T-cell (primary cell): Measurements from ENCODE around the gene TCP11L2. TPM values are rescaled to one million over a fixed set of nuclear protein-coding genes. Genes with fewer than 3 reads are reported as not detected.

Source experiments
- ATAC-seq, 4 experiments: fragments of 200-7000 bp in 3 of 4; fragments of 150-1000 bp in 1 of 4; cut with Tn5 transposase; replicated peaks in 1 of 4; 1 replicate in 3 of 4; 2 replicates in 1 of 4; pipeline ENCODE4 v1.10.0; 2021; ENCODE audit warnings: moderate library complexity in 3 of 4, mild to moderate bottlenecking in 2 of 4, moderate number of reproducible peaks in 1 of 4
- CTCF ChIA-PET, 2 donors: fragments of 300-600 bp; sonication (Branson Sonifier 250); formaldehyde crosslinking; loops; one replicate each; lab custom pipeline; 2022; ENCODE audit warnings: antibody characterized with exemption in 2 of 2; lab: Charles Lee
- POLR2A ChIA-PET, 2 donors: fragments of 300-600 bp; sonication (Branson Sonifier 250); formaldehyde crosslinking; loops; one replicate each; lab custom pipeline; 2022; ENCODE audit warnings: antibody characterized with exemption in 2 of 2; lab: Charles Lee
- DNase-seq, 35 experiments: peaks; one replicate each; pipeline versions ENCODE4 v3.0.0 to v3.0.0-alpha.2; 2013 to 2023
- H3K27ac ChIP-seq: one replicate; pipeline ENCODE4 v1.5.1; 2013; ENCODE audit warnings: low read length
- H3K27me3 ChIP-seq, 2 experiments: replicated peaks in 1 of 2; 1 replicate in 1 of 2; 2 replicates in 1 of 2; pipeline versions ENCODE4 v1.6.1 to v1.7.0; 2013; ENCODE audit warnings: low read length in 1 of 2, mixed read lengths in 1 of 2; ENCODE audit not compliant: control insufficient read depth in 2 of 2, insufficient read depth in 2 of 2; ENCODE audit errors: extremely low read depth in 1 of 2
- H3K36me3 ChIP-seq, 2 donors: 1 replicate in 1 of 2; 2 replicates in 1 of 2; pipeline versions ENCODE4 v1.6.1 to v1.7.0; 2013; ENCODE audit warnings: low read length in 1 of 2; ENCODE audit not compliant: control insufficient read depth in 2 of 2, insufficient read depth in 1 of 2; ENCODE audit errors: extremely low read depth in 1 of 2
- H3K4me1 ChIP-seq, 2 experiments: 1 replicate in 1 of 2; 2 replicates in 1 of 2; pipeline versions ENCODE4 v1.6.1 to v1.7.0; 2013; ENCODE audit warnings: low read length in 2 of 2, mixed read lengths in 1 of 2; ENCODE audit not compliant: insufficient read depth in 2 of 2, control insufficient read depth in 1 of 2; ENCODE audit errors: extremely low read depth in 1 of 2
- H3K4me3 ChIP-seq, 2 donors: 1 replicate in 1 of 2; 2 replicates in 1 of 2; pipeline versions ENCODE4 v1.5.1 to v1.7.0; 2013; ENCODE audit warnings: mild to moderate bottlenecking in 2 of 2, low read length in 1 of 2, moderate library complexity in 1 of 2; ENCODE audit not compliant: control insufficient read depth in 1 of 2; ENCODE audit errors: extremely low read depth in 1 of 2
- H3K9me3 ChIP-seq: 2 replicates; pipeline ENCODE4 v1.7.0; 2013
- H3K27ac Mint-ChIP-seq, 2 donors: one replicate each; pipeline ENCODE4 v1.8.0; 2020 to 2021; ENCODE audit warnings: mild to moderate bottlenecking in 2 of 2, mixed read lengths in 2 of 2
- H3K27me3 Mint-ChIP-seq, 2 donors: one replicate each; pipeline ENCODE4 v1.8.0; 2021 to 2022; ENCODE audit warnings: mixed read lengths in 2 of 2
- H3K36me3 Mint-ChIP-seq: one replicate; pipeline ENCODE4 v1.8.0; 2021; ENCODE audit warnings: mixed read lengths
- H3K4me1 Mint-ChIP-seq, 3 donors: one replicate each; pipeline ENCODE4 v1.8.0; 2020 to 2022; ENCODE audit warnings: mixed read lengths in 3 of 3, mild to moderate bottlenecking in 1 of 3
- H3K4me3 Mint-ChIP-seq, 3 donors: one replicate each; pipeline ENCODE4 v1.8.0; 2020 to 2022; ENCODE audit warnings: mild to moderate bottlenecking in 3 of 3, mixed read lengths in 3 of 3, moderate library complexity in 3 of 3
- H3K9me3 Mint-ChIP-seq, 3 donors: one replicate each; pipeline ENCODE4 v1.8.0; 2020 to 2022; ENCODE audit warnings: mixed read lengths in 3 of 3
- WGBS: methylation state at CpG from one replicate; pipeline ENCODE4 v1.1.5; 2013; ENCODE audit warnings: missing lambda C conversion rate; ENCODE audit not compliant: insufficient coverage; 5-methylcytosine and 5-hydroxymethylcytosine counted together
- total RNA-seq, 35 experiments: library from RNA in 6 of 35; stranded (reverse) in 6 of 35; fragments of 120-200 nt in 1 of 35; gene quantifications; one replicate each; pipeline versions ENCODE4 v1.2.1 to v1.2.4 and lab custom pipeline; 2013 to 2026

TCP11L2 gene
- total RNA-seq, 5 donors from 2014 or later (not counting 1 experiment from before 2014, with no cell fraction given): 139 to 213 (median 157) TPM

DNA sequence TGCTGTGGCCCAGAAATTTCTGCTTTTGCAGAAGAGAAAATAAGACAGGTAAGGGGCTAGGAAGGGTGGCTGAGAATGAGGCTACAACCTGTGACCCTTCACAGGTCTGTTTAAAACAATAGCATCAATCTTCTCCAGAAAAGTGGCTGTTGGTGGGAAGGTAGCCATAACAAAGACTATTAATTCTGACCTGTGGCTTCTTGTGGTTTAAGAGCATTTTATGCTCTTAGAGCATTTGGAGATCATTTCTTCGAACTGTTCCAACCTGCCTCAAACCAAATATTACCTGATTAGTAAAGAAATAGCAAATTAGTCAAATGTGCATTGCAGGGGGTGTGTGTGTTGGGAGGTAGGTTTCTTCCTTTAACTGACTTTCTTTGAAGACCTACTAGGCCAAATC lies 15.2 kb upstream of the TCP11L2 start:
- no peak for ATAC-seq
- H3K4me3 ChIP-seq: no peak overlapping the region
- H3K27ac ChIP-seq: no peak overlapping the region
- H3K36me3 Mint-ChIP-seq: no peaks in the 10 kb centered on the region
- H3K36me3 ChIP-seq: no peaks in the 10 kb centered on the region
- peaks cover 0 to 3% (median 1%) of the 10 kb centered on the region in 3 donors for H3K4me1 Mint-ChIP-seq
- DNase-seq: no peak
- peaks cover 0 to 2% (median under 1%) of the 10 kb centered on the region in 3 donors for H3K9me3 Mint-ChIP-seq
- no peaks in the 10 kb centered on the region for H3K9me3 ChIP-seq
- WGBS: no CpG with 5 or more reads among the region's 1 CpG
- no peak overlapping the region for H3K27ac Mint-ChIP-seq
- no peaks in the 10 kb centered on the region for H3K4me1 ChIP-seq
- peaks cover 11% of the 10 kb centered on the region in 2 donors for H3K27me3 Mint-ChIP-seq
- ChIA-PET POLR2A (no interaction called here), CTCF (no interaction called here)
- no peak overlapping the region for H3K4me3 Mint-ChIP-seq
- H3K27me3 ChIP-seq: peaks cover 4 to 9% of the 10 kb centered on the region in 2 experiments

DNA sequence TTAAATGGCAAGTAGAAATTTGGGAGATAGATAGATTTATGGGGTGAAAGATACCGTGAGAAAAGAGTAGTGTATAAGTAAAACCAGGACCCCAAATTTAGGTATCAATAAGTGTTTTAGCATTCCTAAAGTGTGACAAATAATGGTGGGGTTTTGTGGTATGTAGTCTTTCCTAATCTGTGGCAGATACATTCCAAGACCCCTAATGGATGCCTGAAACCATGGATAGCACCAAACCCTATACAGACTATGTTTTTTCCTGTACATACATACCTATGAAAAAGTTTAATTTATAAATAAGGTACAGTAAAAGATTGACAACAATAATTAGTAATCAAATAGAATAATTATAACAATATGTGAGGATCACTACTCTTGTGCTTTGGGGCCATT lies 14.4 kb upstream of the TCP11L2 start:
- no peak for DNase-seq
- ChIA-PET POLR2A (no interaction called here), CTCF (no interaction called here)
- Mint-ChIP-seq H3K4me1 (peaks cover 0 to 3% (median 1%) of the 10 kb centered on the region in 3 donors), H3K27me3 (peaks cover 11% of the 10 kb centered on the region in 2 donors), H3K4me3 (no peak overlapping the region), H3K9me3 (no peaks in the 10 kb centered on the region), H3K27ac (no peak overlapping the region), H3K36me3 (no peaks in the 10 kb centered on the region)
- WGBS: no CpG with 5 or more reads among the region's 1 CpG
- Histone ChIP-seq H3K9me3 (no peaks in the 10 kb centered on the region), H3K27ac (no peak overlapping the region), H3K36me3 (no peaks in the 10 kb centered on the region), H3K27me3 (peaks cover 4 to 9% of the 10 kb centered on the region in 2 experiments), H3K4me3 (no peak overlapping the region), H3K4me1 (no peaks in the 10 kb centered on the region)
- ATAC-seq: no peak

DNA sequence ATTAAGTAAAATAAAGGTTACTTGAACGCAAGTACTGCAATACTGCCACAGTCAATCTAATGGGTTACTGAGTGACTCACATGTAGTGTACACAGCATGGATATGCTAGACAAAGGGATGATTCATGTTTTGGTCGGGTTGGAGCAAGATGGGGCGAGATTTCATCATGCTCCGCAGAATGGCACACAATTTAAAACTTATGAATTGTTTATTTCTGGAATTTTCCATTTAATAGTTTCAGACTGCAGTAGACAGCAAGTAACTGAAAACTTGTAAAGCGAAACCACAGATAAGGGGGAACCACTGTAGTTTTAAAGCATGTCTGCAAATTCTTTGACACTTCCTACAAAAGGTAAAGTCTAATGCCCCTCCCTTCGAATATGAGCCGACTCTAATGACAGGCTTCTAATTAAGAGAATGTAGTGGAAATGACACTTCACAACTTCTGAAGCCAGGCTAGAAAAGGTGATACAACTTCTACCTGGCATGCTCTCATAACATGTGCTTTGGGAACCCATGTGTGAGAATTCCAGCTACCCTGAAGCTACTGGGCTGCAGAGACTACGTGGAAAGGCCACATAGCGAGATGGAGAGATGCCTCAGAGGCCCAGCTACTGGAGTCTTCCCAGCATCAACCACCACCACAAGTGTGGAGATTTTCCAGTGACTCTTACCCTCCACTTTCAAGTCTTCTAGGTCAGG lies 13.9 kb upstream of the TCP11L2 start:
- no peak overlapping the region for H3K27ac Mint-ChIP-seq

DNA sequence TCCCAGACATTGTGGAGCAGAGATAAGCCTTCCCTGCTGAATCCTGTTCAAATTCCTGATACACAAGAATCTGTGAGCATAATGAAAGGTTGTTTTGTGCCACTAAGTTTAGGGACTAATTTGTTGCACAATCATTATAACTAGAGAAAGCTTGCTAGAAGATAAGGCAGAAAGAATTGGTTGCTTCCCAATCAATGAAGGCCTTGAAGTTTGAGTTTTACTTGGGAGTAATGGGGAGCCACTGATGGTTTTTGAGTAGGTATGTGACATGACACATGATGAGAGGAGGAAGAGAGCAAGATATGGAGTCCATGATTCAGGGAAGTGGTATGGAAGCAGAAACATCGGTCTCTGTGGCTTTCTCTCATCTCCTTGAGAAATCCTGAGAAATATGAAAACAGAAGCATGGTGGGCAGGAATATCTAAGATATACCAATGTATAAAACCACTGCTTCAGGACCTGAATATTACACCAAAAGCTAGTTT lies 13.3 kb upstream of the TCP11L2 start:
- Histone ChIP-seq H3K27ac (no peak overlapping the region), H3K36me3 (no peaks in the 10 kb centered on the region), H3K27me3 (peaks cover 4 to 9% of the 10 kb centered on the region in 2 experiments), H3K9me3 (no peaks in the 10 kb centered on the region), H3K4me3 (no peak overlapping the region), H3K4me1 (no peaks in the 10 kb centered on the region)
- DNase-seq: no peak
- Mint-ChIP-seq H3K36me3 (no peaks in the 10 kb centered on the region), H3K9me3 (no peaks in the 10 kb centered on the region), H3K4me3 (no peak overlapping the region), H3K27me3 (peaks cover 7 to 10% of the 10 kb centered on the region in 2 donors), H3K4me1 (peaks cover 0 to 3% (median 1%) of the 10 kb centered on the region in 3 donors), H3K27ac (no peak overlapping the region)
- ChIA-PET POLR2A (interaction anchor here in 1 of 2 donors (1.5 kb wide), 1 partner anchor 14 kb away, joined by 5 read pairs; no protein-coding TSS in a partner anchor), CTCF (interaction anchor here in 1 of 2 donors (0.6 to 1.7 kb wide), 2 partner anchors 12 to 91 kb away, joined by 4 to 7 read pairs; no protein-coding TSS in a partner anchor)
- ATAC-seq: no peak
- no CpG with 5 or more reads among the region's 1 CpG for WGBS

More for the DNA sequence above, 13.9 kb upstream of the TCP11L2 start:
- ChIA-PET CTCF (interaction anchor here in 1 of 2 donors (0.6 to 1.7 kb wide), 2 partner anchors 13 to 91 kb away, joined by 4 to 7 read pairs; no protein-coding TSS in a partner anchor), POLR2A (no interaction called here)
- Histone ChIP-seq H3K36me3 (no peaks in the 10 kb centered on the region), H3K9me3 (no peaks in the 10 kb centered on the region), H3K4me3 (no peak overlapping the region), H3K4me1 (no peaks in the 10 kb centered on the region), H3K27me3 (peaks cover 4 to 9% of the 10 kb centered on the region in 2 experiments), H3K27ac (no peak overlapping the region)
- no peaks in the 10 kb centered on the region for H3K9me3 Mint-ChIP-seq
- H3K4me3 Mint-ChIP-seq: no peak overlapping the region
- ATAC-seq (peak in 2 of 4 experiments; percentile 41 to 44), DNase-seq (no peak)
- no peaks in the 10 kb centered on the region for H3K36me3 Mint-ChIP-seq
- WGBS: 100% methylated on average over 2 of the region's 9 CpGs
- H3K27me3 Mint-ChIP-seq: peaks cover 11% of the 10 kb centered on the region in 2 donors
- H3K4me1 Mint-ChIP-seq: peaks cover 0 to 3% (median 1%) of the 10 kb centered on the region in 3 donors

DNA sequence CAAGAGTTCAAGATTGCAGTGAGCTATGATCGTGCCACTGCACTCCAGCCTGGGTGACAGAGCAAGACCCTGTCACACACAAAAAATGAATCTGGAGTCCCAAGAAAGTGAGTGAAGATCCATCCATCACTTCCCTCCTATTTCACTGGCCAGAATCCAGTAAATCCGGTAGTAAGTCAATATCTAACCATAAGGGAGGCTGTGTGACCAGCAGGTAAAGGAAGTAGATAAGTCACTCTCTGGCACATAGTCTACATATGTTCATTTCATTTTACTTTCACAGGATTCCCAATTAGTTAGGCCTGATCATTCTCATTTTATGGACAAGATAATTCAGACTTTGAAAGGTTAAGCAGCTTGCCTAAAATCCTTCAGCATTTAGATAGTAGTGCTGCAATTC lies 11.9 kb upstream of the TCP11L2 start:
- no peak overlapping the region for H3K4me3 ChIP-seq
- peaks cover 0 to 4% of the 10 kb centered on the region in 2 experiments for H3K27me3 ChIP-seq
- POLR2A ChIA-PET: interaction anchor here (0.6 to 1.5 kb wide), 3 partner anchors 11 to 455 kb away, joined by 3 to 13 read pairs (median 5); no protein-coding TSS in a partner anchor
- no CpG with 5 or more reads among the region's 2 CpGs for WGBS
- no peaks in the 10 kb centered on the region for H3K9me3 ChIP-seq
- no peak overlapping the region for H3K27ac Mint-ChIP-seq
- H3K4me1 Mint-ChIP-seq: peaks cover 0 to 3% (median 0%) of the 10 kb centered on the region in 3 donors
- H3K27ac ChIP-seq: no peak overlapping the region
- H3K4me1 ChIP-seq: no peaks in the 10 kb centered on the region
- ATAC-seq (no peak), DNase-seq (no peak)
- H3K36me3 ChIP-seq: no peaks in the 10 kb centered on the region
- H3K27me3 Mint-ChIP-seq: no peaks in the 10 kb centered on the region
- H3K9me3 Mint-ChIP-seq: no peaks in the 10 kb centered on the region
- no peak overlapping the region for H3K4me3 Mint-ChIP-seq
- CTCF ChIA-PET: interaction anchor here in 1 of 2 donors (1.7 kb wide), 2 partner anchors 11 to 67 kb away, joined by 4 to 7 read pairs; no protein-coding TSS in a partner anchor
- H3K36me3 Mint-ChIP-seq: no peaks in the 10 kb centered on the region

DNA sequence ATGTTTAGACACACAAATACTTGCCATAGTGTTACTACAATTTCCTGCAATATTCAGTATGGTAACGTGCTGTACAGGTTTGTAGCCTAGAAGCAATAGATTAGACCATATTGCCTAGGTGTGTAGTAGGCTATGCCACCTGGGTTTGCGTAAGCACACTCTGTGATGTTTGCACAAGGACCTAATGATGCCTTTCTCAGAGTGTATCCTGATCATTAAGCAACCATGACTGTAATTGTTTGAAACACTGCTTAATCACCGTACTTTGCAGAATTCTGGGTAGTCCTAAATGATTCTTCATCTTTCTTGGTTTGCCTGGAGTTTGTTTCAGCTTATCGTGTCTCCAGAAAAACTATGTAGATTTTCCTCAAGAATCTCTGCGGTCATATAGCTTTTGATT lies 11.2 kb upstream of the TCP11L2 start:
- Mint-ChIP-seq H3K27me3 (no peaks in the 10 kb centered on the region), H3K4me1 (peaks cover 0 to 3% (median 0%) of the 10 kb centered on the region in 3 donors), H3K4me3 (no peak overlapping the region), H3K27ac (no peak overlapping the region), H3K9me3 (no peaks in the 10 kb centered on the region), H3K36me3 (no peaks in the 10 kb centered on the region)
- CTCF ChIA-PET: interaction anchor here in 1 of 2 donors (1.7 kb wide), 1 partner anchor 67 kb away, joined by 4 read pairs; no protein-coding TSS in a partner anchor
- no peaks in the 10 kb centered on the region for H3K9me3 ChIP-seq
- 86% methylated on average over 2 of the region's 5 CpGs for WGBS
- H3K27me3 ChIP-seq: peaks cover 0 to 4% of the 10 kb centered on the region in 2 experiments
- no peaks in the 10 kb centered on the region for H3K4me1 ChIP-seq
- H3K36me3 ChIP-seq: no peaks in the 10 kb centered on the region
- no peak overlapping the region for H3K4me3 ChIP-seq
- POLR2A ChIA-PET: interaction anchor here in 1 of 2 donors (1.2 kb wide), 1 partner anchor 10 kb away, joined by 3 read pairs; no protein-coding TSS in a partner anchor
- DNase-seq (no peak), ATAC-seq (no peak)
- no peak overlapping the region for H3K27ac ChIP-seq
